ENCODE data around the gene KDELR1. TPM values are rescaled to one million over a fixed set of nuclear protein-coding genes. Genes with fewer than 3 reads are reported as not detected.

The KDELR1 gene
- total and polyA plus RNA-seq, 2 donors from 2014 or later: 169 to 204 TPM

DNA sequence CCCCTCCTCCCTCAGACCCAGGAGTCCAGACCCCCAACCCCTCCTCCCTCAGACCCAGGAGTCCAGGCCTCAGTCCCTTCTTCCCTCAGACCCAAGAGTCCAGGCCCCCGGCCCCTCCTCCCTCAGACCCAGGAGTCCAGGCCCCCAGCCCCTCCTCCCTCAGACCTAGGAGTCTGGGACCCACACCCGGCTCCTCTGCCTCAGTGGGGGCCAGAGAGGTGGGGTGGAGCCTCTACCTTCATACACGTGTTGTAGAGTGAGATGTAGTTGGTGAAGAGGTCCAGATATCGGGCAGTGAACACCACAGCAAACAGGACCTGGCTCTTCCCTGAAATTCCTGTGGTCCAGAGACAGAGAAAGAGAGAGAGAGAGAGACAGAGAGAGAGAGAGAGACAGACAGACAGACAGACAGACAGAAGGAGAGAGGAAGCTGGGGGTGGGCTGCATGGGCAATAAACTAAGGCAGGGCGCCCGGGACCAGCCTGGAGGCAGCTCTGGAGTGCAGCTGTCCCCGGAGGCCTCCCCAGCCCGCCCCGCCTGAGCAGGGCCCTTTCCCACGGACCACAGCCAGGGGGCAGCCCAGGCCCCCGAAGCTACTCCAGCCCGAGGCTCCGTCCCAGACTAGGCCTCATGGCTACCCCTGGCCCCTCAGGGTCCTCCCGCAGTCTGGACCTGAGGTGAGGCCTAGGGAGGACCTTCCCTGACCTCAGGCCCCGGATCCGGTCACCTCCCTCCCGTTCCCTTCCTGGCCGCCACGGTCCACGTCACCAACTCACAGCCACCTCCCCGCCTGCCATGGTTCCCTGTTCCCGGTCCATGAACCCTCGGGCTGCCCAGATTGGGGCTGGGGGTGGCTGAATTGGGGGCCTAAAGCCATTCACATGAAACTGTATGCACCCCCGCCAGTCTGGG lies 907 bp downstream of the KDELR1 start:
- peak; percentile 72 to 88 (median 79) for DNase-seq
- FAIRE-seq: no peak

DNA sequence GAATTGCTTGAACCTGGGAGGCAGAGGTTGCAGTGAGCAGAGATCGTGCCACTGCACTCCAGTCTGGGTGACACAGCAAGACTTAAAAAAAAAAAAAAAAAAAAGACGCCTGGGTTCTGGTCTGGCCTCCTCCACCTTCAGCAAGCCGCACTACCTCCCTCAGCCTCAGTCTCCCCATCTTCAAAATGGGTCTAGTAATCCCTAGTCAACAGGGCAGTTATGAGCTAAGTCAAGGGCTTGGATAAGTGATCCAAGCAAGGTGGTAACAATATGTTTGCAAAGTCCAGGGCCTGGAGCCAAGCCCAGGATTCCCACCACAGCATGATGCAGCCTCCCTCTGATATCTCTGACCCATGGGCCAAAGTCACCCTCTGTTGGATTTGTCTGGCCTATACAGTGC lies 4.4 kb downstream of the KDELR1 start:
- TF ChIP-seq, protein P1, sequence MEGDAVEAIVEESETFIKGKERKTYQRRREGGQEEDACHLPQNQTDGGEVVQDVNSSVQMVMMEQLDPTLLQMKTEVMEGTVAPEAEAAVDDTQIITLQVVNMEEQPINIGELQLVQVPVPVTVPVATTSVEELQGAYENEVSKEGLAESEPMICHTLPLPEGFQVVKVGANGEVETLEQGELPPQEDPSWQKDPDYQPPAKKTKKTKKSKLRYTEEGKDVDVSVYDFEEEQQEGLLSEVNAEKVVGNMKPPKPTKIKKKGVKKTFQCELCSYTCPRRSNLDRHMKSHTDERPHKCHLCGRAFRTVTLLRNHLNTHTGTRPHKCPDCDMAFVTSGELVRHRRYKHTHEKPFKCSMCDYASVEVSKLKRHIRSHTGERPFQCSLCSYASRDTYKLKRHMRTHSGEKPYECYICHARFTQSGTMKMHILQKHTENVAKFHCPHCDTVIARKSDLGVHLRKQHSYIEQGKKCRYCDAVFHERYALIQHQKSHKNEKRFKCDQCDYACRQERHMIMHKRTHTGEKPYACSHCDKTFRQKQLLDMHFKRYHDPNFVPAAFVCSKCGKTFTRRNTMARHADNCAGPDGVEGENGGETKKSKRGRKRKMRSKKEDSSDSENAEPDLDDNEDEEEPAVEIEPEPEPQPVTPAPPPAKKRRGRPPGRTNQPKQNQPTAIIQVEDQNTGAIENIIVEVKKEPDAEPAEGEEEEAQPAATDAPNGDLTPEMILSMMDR (IDR thresholded peaks at IDR 0.05; ENCODE audit: borderline replicate concordance, extremely low read depth, insufficient read depth): no peak
- Histone ChIP-seq H3K36me3 (ENCODE audit: control insufficient read depth in 2 of 3, insufficient read depth in 3 of 3, low read length in 3 of 3) (peaks cover 3 to 40% (median 27%) of the 10 kb centered on the region in 3 donors), H3K27ac (ENCODE audit: low read depth in 2 of 2, low read length in 2 of 2) (no peak overlapping the region), H3K4me3 (ENCODE audit: low read length in 3 of 3) (no peak overlapping the region), H3K27me3 (ENCODE audit: control insufficient read depth, insufficient read depth, low read length) (no peaks in the 10 kb centered on the region), H3K9me3 (ENCODE audit: control insufficient read depth in 2 of 3, insufficient read depth in 1 of 3, low read length in 3 of 3) (no peaks in the 10 kb centered on the region), H3K4me1 (ENCODE audit: control insufficient read depth in 2 of 3, insufficient read depth in 2 of 3, low read depth in 1 of 3, low read length in 3 of 3) (peaks cover 0 to 4% (median 0%) of the 10 kb centered on the region in 3 donors), H3K9ac (ENCODE audit: low read length in 3 of 3) (no peak overlapping the region)
- FAIRE-seq: no peak
- intact Hi-C loops (cut with DNase I): no loop called here
- no peak for DNase-seq

More for the DNA sequence above, 907 bp downstream of the KDELR1 start:
- Histone ChIP-seq H3K9ac (ENCODE audit: low read length in 3 of 3) (peak overlapping the region; percentile 70 to 100 (median 99)), H3K4me3 (ENCODE audit: low read length in 3 of 3) (peak overlapping the region; percentile 75 to 96 (median 76)), H3K36me3 (ENCODE audit: control insufficient read depth in 2 of 3, insufficient read depth in 3 of 3, low read length in 3 of 3) (peaks cover 3 to 23% (median 16%) of the 10 kb centered on the region in 3 donors), H3K27ac (ENCODE audit: low read depth in 2 of 2, low read length in 2 of 2) (peak overlapping the region; percentile 89 to 92), H3K27me3 (ENCODE audit: control insufficient read depth, insufficient read depth, low read length) (peaks cover 7% of the 10 kb centered on the region), H3K9me3 (ENCODE audit: control insufficient read depth in 2 of 3, insufficient read depth in 1 of 3, low read length in 3 of 3) (no peaks in the 10 kb centered on the region), H3K4me1 (ENCODE audit: control insufficient read depth in 2 of 3, insufficient read depth in 2 of 3, low read depth in 1 of 3, low read length in 3 of 3) (peaks cover 0 to 4% (median 0%) of the 10 kb centered on the region in 3 donors)
- intact Hi-C loops (cut with DNase I): no loop called here
- TF ChIP-seq, protein P1 (IDR thresholded peaks at IDR 0.05; ENCODE audit: borderline replicate concordance, extremely low read depth, insufficient read depth): peak; percentile 55

- Histone ChIP-seq H3K36me3 (ENCODE audit: control insufficient read depth in 2 of 3, insufficient read depth in 3 of 3, low read length in 3 of 3) (peaks cover 3 to 40% (median 27%) of the 10 kb centered on the region in 3 donors), H3K4me3 (ENCODE audit: low read length in 3 of 3) (no peak overlapping the region), H3K27ac (ENCODE audit: low read depth in 2 of 2, low read length in 2 of 2) (no peak overlapping the region), H3K27me3 (ENCODE audit: control insufficient read depth, insufficient read depth, low read length) (no peaks in the 10 kb centered on the region), H3K4me1 (ENCODE audit: control insufficient read depth in 2 of 3, insufficient read depth in 2 of 3, low read depth in 1 of 3, low read length in 3 of 3) (peaks cover 0 to 2% (median 0%) of the 10 kb centered on the region in 3 donors), H3K9me3 (ENCODE audit: control insufficient read depth in 2 of 3, insufficient read depth in 1 of 3, low read length in 3 of 3) (no peaks in the 10 kb centered on the region), H3K9ac (ENCODE audit: low read length in 3 of 3) (no peak overlapping the region)
- DNase-seq: no peak
- intact Hi-C loops (cut with DNase I): no loop called here
- TF ChIP-seq, protein P1 (IDR thresholded peaks at IDR 0.05; ENCODE audit: borderline replicate concordance, extremely low read depth, insufficient read depth): no peak
- no peak for FAIRE-seq
These were observed 5.8 kb downstream of the KDELR1 start for GRCh38 chr19:48385461-48386087.

Measured in kidney (tissue), 14 donors.